Chondrocyte (in vitro differentiated cells): ENCODE data around the gene CCDC12. TPM values are rescaled to one million over a fixed set of nuclear protein-coding genes. Genes with fewer than 3 reads are reported as not detected.

Experiments used
- DNase-seq: peaks from one replicate; pipeline ENCODE4 v3.0.0; 2021; ENCODE audit warnings: mixed read lengths, low spot score
- H3K27ac Mint-ChIP-seq: one replicate; pipeline ENCODE4 v1.8.0; 2021; ENCODE audit warnings: mild to moderate bottlenecking, moderate library complexity, mixed read lengths; ENCODE audit not compliant: unreplicated experiment
- H3K27me3 Mint-ChIP-seq: 2 replicates; pipeline ENCODE4 v1.8.0; 2021; ENCODE audit warnings: low read depth, mixed read lengths
- H3K36me3 Mint-ChIP-seq: 2 replicates; pipeline ENCODE4 v1.8.0; 2021; ENCODE audit warnings: low read depth, mixed read lengths
- H3K4me1 Mint-ChIP-seq: 2 replicates; pipeline ENCODE4 v1.8.0; 2021; ENCODE audit warnings: low read depth, mild to moderate bottlenecking, mixed read lengths
- H3K4me3 Mint-ChIP-seq: one replicate; pipeline ENCODE4 v1.8.0; 2021; ENCODE audit warnings: mild to moderate bottlenecking, moderate library complexity, mixed read lengths; ENCODE audit not compliant: unreplicated experiment
- H3K9me3 Mint-ChIP-seq: 2 replicates; pipeline ENCODE4 v1.8.0; 2021; ENCODE audit warnings: low read depth, mixed read lengths
- total RNA-seq: library from RNA; stranded (reverse); gene quantifications from 3 replicates; pipeline ENCODE4 v1.2.1, GENCODE V29; 2021
- TF ChIP-seq, protein P1 (sequence below): fragments of 200-600 bp; sonication (generic); IDR thresholded peaks from 2 replicates; pipeline ENCODE4 v1.5.0; 2021; ENCODE audit warnings: antibody characterized with exemption, mild to moderate bottlenecking, moderate library complexity

CCDC12 gene
- total RNA-seq, 1 donor from 2014 or later = 21.8 TPM

- H3K27ac Mint-ChIP-seq = peak overlapping the region; percentile 95
Measured at GRCh38 chr3:46934072-46934471, 42.5 kb downstream of the CCDC12 start.

DNA sequence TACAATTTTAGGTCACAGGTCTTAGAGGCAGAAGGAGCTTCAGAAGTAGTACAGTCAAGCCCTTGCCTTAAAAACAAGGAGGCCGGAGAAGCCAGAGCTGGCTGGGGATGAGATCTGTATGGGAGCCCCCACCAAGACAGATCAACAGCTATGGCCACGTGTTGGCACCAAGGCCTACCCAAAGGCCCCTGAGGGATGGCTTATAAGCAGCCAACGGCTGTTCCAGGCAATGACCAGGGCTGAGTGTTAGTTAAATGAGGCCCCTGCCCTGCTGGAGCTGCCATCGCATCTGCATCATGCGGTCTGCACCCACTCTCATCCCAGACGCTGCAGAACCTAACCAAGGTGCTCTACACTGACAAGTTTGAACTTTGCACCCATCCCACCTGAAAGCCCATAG, 43.3 kb downstream of the CCDC12 start:
- H3K4me1 Mint-ChIP-seq = peaks cover 77% of the 10 kb centered on the region
- DNase-seq = no peak
- peaks cover 6% of the 10 kb centered on the region for H3K36me3 Mint-ChIP-seq
- TF ChIP-seq, protein P1, sequence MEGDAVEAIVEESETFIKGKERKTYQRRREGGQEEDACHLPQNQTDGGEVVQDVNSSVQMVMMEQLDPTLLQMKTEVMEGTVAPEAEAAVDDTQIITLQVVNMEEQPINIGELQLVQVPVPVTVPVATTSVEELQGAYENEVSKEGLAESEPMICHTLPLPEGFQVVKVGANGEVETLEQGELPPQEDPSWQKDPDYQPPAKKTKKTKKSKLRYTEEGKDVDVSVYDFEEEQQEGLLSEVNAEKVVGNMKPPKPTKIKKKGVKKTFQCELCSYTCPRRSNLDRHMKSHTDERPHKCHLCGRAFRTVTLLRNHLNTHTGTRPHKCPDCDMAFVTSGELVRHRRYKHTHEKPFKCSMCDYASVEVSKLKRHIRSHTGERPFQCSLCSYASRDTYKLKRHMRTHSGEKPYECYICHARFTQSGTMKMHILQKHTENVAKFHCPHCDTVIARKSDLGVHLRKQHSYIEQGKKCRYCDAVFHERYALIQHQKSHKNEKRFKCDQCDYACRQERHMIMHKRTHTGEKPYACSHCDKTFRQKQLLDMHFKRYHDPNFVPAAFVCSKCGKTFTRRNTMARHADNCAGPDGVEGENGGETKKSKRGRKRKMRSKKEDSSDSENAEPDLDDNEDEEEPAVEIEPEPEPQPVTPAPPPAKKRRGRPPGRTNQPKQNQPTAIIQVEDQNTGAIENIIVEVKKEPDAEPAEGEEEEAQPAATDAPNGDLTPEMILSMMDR = no peak
- H3K27me3 Mint-ChIP-seq = no peaks in the 10 kb centered on the region
- H3K4me3 Mint-ChIP-seq = no peak overlapping the region
- H3K9me3 Mint-ChIP-seq = no peaks in the 10 kb centered on the region
- H3K27ac Mint-ChIP-seq = peak overlapping the region; percentile 49

More at GRCh38 chr3:46934072-46934471, 42.5 kb downstream of the CCDC12 start:
- Mint-ChIP-seq H3K9me3 (no peaks in the 10 kb centered on the region), H3K27me3 (no peaks in the 10 kb centered on the region), H3K36me3 (peaks cover 6% of the 10 kb centered on the region), H3K4me1 (peaks cover 72% of the 10 kb centered on the region), H3K4me3 (no peak overlapping the region)
- no peak for DNase-seq
- TF ChIP-seq, protein P1 = no peak

DNA sequence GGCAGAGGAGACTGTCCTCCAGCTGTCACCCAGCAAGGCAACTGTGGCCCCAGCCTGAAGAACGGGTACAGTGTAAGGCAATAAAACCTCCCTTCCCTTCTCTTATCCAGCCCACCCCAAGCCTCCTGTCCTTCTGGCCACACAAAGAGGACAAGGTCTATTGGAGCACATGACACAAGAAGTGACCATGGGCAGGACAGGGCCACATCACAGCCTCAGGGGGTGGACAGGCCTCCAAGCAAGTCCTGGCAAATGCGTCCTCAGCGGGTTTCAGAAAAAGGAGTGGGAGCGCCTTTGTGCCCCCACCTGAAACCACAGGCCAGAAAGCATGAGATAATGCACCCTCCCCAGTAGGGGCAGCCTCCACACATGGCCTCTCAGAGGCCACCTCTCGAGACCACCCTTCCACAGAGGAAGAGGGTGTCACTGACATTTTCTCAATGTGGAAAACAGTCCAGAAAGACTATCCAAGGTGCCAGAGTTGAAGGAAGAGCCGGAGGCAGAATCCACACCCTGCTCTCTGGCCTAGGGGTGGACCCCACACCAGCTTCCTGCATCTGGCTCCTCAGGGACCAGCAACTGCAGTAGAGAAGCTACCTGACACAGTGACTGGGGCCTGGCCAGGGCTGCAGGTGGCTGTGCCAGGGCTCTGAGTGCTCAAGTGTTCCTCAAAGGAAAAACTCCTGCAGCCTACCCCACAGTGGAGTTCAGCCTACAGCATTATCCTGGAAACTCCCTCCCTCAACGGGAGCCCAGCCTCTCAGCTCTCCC, 43.9 kb downstream of the CCDC12 start:
- H3K27ac Mint-ChIP-seq = peak overlapping the region; percentile 85
- no peaks in the 10 kb centered on the region for H3K27me3 Mint-ChIP-seq
- peaks cover 3% of the 10 kb centered on the region for H3K36me3 Mint-ChIP-seq
- DNase-seq = no peak
- H3K9me3 Mint-ChIP-seq = no peaks in the 10 kb centered on the region
- H3K4me3 Mint-ChIP-seq = no peak overlapping the region
- TF ChIP-seq, protein P1 = peak; percentile 28
- peaks cover 77% of the 10 kb centered on the region for H3K4me1 Mint-ChIP-seq

DNA sequence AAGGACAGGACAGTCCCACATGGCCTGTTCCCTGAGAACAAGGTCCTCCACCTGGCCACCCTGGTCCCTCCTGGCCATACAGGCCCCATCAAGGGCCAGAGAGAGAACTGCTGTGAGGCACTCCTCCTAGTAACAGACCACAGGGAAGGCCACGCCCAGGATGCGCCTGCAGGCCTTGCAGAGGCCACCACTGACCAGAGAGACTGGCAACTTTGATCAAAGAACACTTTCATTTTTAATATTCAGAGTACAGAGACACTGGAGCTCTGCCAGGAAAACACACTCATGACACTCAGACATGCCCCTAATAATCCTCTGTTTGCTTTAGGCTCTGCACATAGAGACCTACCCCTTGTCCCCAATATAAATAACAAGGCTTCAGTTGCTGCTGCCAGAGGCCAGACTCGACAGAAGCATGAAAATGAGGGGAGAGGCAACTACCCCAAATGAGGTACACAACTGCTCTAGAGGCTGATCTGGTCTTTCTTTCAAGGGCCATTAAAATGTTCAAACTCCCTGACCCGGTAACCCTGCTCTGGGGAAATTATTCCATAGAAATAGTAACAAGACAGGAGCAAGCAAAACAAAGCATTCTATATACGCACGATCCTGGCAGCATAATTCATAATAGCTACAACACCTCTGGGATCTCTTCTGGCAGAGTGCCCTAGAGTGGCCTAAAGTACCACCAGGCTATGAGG, 44.8 kb downstream of the CCDC12 start:
- TF ChIP-seq, protein P1 = no peak
- DNase-seq = no peak
- Mint-ChIP-seq H3K4me1 (peaks cover 76% of the 10 kb centered on the region), H3K9me3 (no peaks in the 10 kb centered on the region), H3K27ac (peak overlapping the region; percentile 85), H3K27me3 (no peaks in the 10 kb centered on the region), H3K4me3 (peak overlapping the region; percentile 4), H3K36me3 (peaks cover 6% of the 10 kb centered on the region)

DNA sequence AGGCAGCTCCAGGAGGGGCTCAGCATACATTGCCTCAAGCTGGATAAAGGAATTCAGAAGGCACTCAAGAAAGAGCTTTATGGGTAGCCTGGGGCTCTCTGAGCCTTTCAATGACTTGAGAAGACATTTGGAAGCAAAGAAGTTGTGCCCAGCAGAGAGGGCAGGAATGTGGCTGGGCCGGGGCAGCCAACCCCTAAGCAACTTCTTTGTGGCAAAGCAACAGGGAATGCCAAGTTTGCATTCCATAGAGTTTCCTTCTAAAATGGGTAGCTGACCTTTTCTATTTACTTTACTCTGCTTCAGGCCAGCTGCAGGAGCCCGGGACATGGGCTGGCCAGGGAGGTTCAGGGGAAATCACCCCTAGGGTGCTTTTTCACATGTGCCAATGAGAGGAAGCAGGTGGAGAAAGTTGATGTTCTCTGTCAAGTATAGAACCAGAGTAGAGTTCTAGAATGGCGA, 45.6 kb downstream of the CCDC12 start:
- peak overlapping the region; percentile 23 for H3K4me3 Mint-ChIP-seq
- TF ChIP-seq, protein P1 = no peak
- no peaks in the 10 kb centered on the region for H3K9me3 Mint-ChIP-seq
- H3K36me3 Mint-ChIP-seq = peaks cover 6% of the 10 kb centered on the region
- peak overlapping the region; percentile 85 for H3K27ac Mint-ChIP-seq
- peaks cover 70% of the 10 kb centered on the region for H3K4me1 Mint-ChIP-seq
- DNase-seq = no peak
- H3K27me3 Mint-ChIP-seq = no peaks in the 10 kb centered on the region
